NCI-H1105 treated with DMSO at 0.1 percent for 48 hours (cell line): ENCODE data around the gene MYBBP1A.
A peak's percentile ranks its signal among the peaks of the same experiment; 100 is the strongest.
"Not testable (repeated sequence)": the region's sequence is repeated elsewhere in the genome, so short reads cannot be mapped to it uniquely, and the experiment has no call there.

Experiments
- DNase-seq: peaks from one replicate; lab custom pipeline; 2025; lab: John Stamatoyannopoulos, UW

Gene MYBBP1A, protein sequence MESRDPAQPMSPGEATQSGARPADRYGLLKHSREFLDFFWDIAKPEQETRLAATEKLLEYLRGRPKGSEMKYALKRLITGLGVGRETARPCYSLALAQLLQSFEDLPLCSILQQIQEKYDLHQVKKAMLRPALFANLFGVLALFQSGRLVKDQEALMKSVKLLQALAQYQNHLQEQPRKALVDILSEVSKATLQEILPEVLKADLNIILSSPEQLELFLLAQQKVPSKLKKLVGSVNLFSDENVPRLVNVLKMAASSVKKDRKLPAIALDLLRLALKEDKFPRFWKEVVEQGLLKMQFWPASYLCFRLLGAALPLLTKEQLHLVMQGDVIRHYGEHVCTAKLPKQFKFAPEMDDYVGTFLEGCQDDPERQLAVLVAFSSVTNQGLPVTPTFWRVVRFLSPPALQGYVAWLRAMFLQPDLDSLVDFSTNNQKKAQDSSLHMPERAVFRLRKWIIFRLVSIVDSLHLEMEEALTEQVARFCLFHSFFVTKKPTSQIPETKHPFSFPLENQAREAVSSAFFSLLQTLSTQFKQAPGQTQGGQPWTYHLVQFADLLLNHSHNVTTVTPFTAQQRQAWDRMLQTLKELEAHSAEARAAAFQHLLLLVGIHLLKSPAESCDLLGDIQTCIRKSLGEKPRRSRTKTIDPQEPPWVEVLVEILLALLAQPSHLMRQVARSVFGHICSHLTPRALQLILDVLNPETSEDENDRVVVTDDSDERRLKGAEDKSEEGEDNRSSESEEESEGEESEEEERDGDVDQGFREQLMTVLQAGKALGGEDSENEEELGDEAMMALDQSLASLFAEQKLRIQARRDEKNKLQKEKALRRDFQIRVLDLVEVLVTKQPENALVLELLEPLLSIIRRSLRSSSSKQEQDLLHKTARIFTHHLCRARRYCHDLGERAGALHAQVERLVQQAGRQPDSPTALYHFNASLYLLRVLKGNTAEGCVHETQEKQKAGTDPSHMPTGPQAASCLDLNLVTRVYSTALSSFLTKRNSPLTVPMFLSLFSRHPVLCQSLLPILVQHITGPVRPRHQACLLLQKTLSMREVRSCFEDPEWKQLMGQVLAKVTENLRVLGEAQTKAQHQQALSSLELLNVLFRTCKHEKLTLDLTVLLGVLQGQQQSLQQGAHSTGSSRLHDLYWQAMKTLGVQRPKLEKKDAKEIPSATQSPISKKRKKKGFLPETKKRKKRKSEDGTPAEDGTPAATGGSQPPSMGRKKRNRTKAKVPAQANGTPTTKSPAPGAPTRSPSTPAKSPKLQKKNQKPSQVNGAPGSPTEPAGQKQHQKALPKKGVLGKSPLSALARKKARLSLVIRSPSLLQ (N-terminal part only)

DNA sequence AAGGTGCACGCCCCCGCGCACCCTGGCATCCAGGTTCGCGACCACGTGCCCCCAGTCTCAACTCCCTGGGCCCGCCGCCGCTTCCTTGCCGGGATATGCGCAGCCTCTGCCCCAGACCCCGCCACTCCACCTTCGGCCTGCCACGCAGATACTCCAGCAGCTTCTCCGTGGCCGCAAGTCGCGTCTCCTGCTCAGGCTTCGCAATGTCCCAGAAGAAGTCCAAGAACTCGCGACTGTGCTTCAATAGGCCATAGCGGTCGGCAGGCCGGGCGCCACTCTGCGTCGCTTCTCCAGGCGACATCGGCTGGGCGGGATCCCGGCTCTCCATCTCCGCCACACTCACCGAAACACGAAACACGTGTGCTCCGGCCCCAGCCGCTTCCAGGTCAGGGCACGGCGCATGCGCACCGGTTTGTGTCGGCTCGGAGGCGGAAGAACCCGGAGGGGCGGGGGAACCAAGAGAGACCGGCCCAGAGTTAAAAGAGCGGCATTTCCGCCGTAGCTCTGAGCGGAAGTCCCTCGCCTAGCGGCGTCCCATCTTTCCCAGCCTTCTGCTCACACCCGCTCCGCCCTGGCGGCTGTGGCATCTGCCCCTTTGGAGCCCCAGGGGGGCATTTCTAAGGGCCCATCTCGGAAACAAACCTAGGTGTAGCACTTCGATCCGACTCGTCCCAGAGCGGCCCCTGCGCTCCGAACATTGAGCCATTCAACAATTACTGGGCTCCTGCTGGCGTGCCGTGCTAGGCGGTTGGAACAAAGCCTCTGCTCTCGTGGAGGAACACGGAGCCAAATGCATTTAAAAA is at the start of gene MYBBP1A:
Gene MYBBP1A, minus strand, starts transcription at position 388 of the 803 bp plus-strand sequence. Its CDS starts 60 bp downstream, at position 328.
- DNase-seq: peak; percentile 98

DNA sequence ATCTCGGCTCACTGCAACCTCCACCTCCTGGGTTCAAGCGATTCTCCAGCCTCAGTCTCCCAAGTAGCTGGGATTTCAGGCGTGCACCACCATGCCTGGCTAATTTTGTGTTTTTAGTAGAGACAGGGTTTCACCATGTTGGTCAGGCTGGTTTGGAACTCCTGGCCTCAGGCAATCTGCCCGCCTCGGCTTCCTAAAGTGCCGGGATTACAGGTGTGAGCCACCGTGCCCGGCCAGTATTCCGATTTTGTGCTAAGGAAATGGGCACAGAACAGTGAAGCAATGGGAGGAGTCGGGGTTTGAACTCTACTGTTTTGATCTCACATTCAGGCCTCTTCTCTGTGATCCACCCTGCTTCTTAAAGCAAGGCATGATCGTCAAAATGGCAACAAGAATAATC is 49.6 kb upstream of the MYBBP1A start:
- not testable (repeated sequence) for DNase-seq

DNA sequence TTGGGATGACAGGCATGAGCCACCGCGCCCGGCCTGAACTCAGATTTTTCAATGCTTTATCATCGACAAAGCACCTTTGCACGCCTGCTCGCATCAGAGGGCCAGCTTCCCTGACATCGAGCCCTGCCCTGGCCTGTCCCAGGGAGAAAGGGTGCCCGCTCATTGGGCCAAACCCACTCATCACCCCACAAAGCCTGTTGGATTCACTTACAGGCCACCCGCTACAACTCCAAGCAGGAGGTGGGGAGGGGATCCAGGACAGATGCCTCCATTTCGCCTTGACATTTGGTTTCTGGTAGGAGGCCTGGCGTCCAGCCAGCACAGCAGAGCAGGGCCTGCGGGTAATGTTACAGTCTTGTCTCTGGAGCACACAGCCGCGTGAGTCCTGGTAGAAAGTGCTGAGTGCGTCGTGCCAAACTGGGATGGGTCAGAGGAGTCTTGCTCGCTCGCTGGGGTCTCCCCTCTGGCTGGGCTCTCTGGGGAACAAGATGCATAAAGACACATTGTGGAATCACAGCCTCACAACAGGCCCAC is 49.0 kb upstream of the MYBBP1A start:
- peak; percentile 80 for DNase-seq

DNA sequence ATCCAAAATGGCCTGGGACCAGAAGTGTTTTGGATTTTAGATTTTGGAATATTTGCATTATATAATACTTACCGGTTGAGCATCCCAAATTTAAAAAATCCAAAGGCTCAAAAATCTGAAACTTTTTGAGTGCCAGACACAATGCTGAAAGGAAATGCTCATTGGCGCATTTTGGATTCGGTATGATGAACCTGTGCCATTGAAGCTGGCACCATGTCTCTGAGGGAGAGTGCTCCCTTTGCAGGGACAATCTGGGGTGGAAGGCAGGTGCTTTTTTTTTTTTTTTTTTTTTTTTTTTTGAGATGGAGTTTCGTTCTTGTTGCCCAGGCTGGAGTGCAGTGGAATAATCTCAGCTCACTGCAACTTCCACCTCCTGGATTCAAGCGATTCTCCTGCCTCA is 46.9 kb upstream of the MYBBP1A start:
- no peak for DNase-seq

DNA sequence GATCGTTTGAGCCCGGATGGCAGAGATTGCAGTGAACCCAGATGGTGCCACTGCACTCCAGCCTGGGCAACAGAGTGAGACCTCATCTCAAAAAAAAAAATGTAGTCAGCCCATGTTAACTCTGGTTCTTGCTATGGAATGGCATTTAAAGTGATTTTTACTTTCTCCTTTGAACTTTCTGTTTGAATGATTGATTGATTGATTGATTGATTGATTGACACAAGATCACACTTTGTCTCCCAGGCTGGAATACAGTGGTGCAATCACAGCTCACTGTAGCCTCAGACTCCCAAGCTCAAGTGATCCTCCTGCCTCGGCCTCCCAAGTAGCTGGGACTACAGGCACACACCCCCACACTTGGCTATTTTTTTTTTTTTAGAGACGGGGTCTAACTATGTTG is 46.1 kb upstream of the MYBBP1A start:
- no peak for DNase-seq

DNA sequence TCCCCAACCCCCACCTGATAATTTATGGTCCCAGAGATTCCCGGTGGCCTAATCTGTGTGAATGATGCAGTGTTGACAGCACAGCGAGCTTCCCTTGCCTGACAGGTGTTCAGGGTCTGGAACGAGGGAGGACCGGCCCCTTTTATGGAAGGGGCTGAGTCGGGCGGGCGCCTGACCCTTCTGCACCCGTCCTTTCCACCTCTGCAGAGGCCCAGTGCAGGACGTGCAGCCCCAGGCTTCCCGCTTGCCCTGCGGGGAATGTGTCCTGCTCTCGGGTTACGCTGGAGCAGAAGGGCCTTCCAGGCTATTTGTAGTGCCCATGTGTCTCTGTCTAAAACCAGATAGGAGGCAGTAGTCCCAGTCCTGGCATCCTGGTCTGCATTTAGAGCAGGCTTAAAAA is 45.4 kb upstream of the MYBBP1A start:
- DNase-seq: no peak

DNA sequence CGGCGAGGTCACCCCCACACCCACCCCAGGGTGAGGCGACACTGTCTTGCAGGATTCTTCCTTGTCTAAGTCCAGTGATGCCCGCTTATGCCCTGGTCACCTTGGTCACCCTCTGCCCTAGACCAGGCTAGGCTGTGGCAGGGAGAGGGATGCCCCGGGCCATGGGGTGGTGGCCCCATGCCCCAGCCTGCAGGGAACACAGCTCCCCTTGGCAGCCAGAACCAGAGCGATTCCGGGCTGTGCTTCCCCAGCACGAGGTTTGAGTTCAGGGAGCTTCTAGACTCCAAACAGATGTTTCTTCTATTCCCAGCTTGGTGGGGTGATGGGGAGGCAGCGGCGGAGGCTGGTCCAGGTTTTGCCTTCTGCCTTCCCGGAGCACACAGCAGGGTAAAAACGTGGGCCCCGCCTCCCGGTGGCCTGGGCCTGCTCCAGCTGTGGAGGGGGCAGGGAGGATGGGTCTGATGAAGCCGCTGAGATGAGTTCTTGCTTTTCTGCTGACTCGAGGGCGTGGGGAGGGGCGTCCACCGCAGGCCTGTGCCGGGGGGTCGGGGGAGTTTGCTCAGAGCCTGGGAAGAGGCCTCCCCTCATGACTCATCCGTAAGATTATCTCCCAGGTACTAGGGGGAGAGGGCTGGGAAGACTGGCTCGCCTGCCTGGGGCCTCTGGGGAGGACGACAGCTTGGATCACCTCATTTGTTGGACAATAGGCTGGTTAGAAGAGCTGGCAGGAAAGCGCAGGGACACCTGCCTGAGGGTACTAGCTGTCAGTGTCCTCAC is 44.5 kb upstream of the MYBBP1A start:
- no peak for DNase-seq

DNA sequence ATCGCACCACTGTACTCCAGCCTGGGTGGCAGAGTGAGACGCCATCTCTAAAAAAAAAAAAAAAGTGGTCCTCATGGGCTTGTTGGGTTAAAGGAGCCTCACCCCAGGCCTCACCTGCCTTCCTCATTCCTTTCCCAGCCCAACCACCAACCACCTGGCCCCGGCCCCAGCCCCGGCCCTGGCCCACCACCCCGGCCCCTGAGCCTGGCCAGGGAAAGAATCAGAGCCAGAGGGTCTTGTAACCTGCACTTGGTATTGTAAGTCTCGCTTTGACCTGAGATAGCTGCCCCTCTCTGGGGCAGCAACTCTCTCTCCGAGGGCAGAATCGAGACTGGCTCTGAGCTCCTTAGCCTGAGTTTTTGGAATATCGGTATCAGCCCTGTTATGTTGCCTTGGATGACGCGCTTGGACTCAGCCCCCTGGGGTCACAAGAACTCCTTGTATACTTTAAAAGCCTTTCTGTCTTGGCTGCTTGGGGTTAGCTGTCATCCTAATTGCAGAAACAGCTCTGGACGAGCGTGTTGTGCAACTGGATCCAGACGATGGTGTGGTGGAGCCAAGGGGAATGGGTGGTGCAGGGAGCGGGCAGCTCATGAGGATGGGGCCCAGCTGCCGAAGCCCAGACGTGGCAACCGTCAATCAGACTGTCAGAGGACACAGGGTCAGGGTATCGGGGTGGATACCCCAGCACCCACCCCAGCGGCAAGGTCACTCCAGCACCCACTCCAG is 43.8 kb upstream of the MYBBP1A start:
- DNase-seq: no peak

DNA sequence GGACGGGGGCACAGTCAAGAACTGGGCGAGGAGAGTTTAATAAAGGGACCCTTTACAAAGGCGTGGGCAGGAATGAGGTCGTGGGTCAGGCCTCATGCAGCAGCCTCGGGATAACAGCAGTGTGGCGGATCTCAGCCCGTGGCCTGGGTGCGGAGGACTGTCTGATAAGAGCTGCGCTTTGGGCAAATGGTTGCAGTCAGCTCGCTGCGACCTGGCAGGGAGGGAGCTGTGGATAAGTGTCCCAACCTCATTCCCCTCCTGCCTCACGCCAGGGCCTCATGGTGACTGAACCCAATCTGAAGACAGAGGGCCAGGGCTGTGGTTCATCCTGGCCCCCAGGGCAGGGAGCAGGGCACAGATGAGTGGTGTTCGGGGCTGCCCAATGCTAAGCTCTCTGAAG is 42.8 kb upstream of the MYBBP1A start:
- no peak for DNase-seq

DNA sequence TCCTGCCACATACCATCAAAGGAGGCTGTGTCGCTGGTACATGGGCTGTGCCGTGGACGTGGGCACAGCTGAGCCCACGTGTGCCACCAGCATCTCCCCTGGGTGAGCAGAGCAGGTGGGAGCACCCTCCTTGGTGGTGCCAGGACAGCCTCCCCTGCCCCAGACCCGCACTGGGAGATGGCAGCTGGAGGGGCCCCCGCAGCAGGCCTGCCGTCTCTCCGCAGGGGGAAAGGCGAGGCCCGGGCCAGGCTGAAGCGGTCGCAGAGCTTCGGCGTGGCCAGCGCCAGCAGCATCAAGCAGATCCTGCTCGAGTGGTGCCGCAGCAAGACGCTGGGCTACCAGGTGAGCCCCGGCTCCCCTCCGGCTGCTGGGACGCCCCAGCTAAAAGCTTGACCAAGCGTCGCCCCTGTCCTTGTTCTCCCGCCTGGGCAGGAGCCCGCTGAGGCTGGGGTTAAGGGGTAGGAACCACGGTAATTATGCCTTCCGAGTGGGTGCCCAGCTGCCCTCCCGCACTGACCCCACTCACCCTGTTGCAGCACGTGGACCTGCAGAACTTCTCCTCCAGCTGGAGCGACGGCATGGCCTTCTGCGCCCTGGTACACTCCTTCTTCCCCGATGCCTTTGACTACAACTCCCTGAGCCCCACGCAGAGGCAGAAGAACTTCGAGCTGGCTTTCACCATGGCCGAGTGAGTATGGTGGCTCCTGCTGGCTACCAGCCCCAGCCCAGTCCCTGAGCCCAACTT is 41.6 kb upstream of the MYBBP1A start:
- DNase-seq: no peak

DNA sequence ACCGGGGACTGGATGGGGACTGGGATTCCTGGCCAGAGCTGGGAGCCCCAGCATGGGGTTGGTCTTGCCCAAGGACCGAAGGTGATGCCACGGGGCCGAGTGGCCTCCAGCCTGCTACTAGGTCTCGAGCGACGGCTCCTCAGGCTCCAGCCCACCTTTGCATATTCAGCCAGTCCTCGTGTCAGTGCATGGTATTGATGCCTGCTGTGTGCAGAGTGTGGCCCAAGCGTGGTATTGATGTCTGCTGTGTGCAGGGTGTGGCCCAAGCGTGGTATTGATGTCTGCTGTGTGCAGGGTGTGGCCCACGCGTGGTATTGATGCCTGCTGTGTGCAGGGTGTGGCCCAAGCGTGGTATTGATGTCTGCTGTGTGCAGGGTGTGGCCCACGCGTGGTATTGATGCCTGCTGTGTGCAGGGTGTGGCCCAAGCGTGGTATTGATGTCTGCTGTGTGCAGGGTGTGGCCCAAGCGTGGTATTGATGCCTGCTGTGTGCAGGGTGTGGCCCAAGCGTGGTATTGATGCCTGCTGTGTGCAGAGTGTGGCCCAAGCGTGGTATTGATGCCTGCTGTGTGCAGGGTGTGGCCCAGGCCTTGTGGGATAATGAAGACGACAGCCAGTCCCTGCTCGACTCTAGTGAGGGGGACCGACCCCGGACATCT is 40.6 kb upstream of the MYBBP1A start:
- DNase-seq: not testable (repeated sequence)

DNA sequence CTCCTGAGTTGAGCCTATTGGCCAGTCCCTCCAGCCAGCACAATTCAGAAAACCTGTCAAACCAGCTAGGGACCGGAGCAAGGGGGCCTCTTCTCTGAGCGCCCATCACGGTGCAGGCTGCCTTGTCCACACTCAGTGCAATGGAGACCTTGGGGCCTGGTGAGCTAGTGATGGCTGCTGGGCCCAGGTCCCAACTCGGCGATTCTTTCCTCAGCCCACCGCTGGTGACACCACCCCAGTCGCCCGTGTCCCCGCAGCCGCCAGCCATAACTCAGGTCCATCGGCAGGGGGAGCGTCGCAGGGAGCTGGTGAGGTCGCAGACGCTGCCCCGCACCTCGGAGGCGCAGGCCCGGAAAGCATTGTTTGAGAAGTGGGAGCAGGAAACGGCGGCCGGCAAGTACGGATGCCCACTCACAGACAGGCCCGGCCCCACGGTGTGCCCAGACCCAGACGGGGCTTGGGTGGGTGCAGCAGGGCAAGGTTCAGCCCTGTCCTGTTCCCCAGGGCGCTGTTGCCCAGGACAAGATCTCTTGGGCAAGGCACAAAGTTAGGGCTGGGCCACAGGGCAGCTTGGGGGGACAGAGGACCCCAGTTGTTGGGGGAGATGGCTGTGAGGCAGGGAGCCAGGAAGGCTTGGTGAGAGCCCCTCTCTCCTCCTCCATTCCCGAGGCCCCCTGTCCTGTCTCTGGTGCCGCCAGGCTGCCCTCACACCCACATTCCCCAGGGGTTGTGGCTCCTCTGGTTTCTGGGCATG is 39.9 kb upstream of the MYBBP1A start:
- DNase-seq: no peak

DNA sequence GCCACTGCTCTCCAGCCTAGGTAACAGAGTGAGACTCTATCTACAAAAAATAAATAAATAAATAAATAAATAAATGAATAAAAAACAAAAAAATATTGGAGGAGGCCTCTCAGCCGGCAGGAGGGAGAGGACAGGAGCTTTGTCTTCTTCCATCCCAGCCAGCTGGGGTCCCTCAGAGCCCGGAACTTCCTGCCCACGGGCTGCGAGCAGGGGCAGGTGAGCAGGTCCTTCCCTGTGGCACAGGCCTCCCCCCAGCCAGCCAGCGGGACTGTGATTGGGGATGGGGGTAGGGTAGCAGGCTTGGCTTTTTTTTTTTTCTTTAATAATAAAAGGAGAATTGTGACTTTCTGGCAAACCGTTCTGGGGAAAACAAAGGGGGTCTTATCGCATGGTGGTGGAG is 39.2 kb upstream of the MYBBP1A start:
- no peak for DNase-seq

DNA sequence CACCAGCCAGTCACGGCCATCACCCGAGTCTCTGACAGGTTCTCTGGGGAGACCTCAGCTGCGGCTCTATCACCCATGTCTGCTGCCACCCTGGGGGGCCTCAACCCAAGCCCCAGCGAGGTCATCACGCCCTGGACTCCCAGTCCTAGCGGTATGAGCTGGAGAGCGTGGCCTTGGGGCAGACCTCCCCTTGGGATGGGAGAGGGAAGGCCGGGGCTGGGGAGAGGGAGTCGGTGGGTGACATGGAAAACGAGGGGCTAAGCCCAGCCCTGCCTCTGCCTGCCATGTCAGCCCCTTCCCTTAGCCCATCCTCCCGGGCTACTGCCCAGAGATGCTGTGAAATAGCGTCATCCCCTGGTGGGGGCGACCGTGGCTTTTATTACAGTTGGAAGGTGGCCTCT is 37.8 kb upstream of the MYBBP1A start:
- no peak for DNase-seq

DNA sequence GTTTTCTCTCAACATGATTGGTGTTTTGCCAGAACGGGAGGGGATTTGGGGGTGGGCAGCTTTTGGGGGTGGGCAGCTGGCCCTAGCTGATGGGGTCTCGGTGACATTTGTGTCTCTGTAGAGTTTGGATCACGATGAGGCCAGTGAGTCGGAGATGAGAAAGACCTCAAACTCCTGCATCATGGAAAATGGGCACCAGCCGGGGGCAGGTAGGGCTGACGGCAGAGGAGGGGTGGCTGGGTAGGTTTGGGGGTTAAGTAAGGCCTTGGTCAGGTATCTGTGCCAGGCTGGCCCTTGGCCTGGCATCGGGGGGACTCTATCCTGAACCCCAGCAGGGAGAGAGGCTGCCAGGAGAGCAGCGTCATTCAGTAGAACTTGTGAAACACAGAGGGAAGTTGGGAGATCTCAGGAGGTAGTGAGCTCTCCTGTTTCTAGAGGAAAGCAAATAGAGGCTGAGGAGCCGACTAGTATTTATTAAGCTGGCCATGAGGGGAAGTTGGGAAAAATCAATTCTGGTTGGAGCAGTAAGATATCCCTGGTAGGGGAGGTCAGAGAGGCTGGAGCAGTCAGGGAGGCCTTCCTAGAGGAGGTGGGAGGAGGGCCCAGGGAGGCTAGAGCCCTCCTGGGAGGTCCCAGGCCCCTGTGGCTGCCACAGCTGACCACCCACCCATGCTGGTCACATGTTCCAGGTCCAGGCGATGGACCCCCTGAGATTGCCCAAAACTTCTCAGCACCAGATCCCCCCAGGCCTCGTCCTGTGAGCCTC is 37.2 kb upstream of the MYBBP1A start:
- DNase-seq: no peak

DNA sequence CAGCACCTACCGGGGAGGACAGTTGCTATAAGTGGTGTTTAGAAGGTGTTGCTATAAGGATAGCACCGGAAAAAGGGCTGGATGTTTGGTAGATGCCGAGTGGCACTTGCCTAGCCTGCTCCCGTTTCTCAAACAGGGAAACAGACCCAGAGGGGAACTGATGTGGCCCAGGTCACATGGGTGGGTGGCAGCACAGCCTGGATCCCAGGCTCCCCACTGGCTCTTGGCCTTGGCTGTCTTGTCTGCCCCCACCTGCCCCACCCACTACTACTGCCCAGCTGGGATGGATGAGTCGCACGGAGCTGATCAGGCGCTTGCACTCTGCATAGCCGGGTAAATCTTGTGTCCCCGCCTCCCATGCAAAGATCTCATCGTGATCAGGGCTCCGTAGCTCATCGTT is 36.3 kb upstream of the MYBBP1A start:
- no peak for DNase-seq

DNA sequence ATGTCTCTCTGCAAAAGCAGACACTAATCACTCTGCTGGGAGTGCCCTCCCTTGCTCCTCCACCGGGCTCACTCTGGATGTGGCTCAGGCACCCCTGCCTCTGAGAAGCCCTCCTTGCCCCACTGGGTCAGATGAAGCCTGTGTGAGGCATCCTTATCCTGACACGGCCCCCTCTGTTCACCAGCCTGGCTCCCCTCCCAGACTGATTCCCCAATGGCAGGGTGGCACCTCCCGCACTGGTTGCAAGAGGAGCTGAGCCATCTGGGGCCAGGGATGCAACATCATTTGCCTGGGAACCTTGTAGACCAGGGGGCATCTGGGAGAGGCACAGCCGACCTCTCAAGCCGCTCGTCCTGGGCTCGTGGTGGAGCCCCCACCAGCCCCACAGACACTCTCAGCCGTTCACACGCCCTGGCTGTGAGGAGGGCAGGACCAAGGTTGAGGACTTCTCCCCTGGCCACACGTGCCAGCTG is 35.8 kb upstream of the MYBBP1A start:
- DNase-seq: no peak
